NCI-H774 (cell line): ENCODE measurements around the gene MICAL3.

Source experiments
- DNase-seq: peaks from one replicate; lab custom pipeline; 2025; lab: John Stamatoyannopoulos, UW

The MICAL3 gene

DNA sequence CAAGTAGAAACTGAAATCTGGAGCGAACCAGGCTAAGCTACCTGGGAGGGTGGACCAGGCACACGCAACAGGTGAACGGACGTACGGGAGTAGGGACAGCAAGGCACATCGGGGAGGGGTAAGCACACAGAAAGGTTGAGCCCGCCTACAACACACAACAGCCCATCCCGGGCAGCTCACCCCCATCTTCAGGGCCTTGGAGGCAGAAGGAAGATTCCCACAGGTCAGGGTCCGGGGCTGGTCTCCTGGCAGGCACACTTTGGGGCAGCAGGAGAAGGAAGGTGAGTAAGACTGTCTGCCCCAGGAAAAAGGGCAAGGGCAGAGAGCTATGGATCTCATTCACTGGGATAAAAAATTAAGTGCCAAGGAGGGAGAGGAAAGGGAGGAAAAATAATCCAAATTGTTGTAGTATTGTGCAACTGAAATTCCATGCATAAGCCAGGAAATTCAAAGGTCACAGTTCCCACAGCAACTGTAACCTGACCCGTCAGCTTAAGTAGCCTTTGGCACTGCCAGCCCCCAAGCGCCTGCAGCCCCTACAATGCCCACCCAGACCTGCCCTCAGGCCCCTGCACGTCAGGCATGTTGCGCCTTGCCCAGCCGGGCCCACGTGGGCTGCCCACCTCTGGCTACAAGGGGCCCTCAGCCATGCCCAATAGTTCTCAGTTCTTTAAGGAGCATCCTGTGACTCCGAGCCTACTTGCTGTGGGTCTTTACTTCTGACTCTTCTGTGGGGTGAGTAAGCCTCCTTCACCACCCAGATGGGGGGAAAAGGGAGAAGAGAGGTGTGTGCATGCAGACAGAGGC lies 51.8 kb downstream of the MICAL3 start:
- DNase-seq = no peak

DNA sequence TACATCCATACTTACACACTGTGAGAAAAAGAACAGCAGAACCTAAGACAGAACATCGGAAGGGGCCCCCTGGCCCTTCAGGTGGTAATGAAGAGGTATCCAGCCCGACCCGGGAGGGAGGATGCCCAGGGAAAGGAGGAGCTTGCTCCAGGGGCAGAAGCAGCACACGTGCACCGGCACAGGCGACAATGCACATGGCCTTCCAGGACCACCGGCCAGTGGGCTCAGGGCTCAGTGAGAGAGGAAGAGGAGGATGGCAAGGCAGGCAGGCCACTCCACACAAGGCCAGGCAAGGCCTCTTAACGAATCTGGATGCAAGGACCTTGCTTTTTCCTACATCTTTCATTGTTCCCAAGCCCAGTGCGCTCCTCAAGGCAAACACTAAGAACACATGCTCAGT lies 52.6 kb downstream of the MICAL3 start:
- no peak for DNase-seq

GRCh38 chr22:17970201-17970708 lies 54.1 kb downstream of the MICAL3 start:
- DNase-seq = no peak

DNA sequence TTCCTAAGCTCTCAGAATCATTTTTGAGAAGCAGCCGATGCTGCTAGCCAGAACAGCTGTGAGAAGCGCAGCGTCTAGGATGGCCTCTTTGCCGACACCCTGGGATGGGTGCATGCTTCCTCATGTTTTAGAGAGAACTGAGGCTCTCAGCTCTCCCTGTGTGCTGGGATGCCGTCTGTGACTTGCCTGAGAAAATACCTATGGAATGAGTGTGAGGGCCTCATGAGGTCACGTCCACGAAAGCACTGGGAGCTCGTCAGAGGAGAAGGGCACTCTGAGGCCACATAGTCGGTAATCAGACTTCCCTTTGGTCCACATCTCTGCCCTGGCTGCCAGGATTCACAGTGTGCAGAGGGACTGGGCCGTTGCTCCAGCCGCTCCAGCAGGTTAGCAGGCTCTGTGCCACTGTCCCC lies 54.7 kb downstream of the MICAL3 start:
- DNase-seq = no peak

DNA sequence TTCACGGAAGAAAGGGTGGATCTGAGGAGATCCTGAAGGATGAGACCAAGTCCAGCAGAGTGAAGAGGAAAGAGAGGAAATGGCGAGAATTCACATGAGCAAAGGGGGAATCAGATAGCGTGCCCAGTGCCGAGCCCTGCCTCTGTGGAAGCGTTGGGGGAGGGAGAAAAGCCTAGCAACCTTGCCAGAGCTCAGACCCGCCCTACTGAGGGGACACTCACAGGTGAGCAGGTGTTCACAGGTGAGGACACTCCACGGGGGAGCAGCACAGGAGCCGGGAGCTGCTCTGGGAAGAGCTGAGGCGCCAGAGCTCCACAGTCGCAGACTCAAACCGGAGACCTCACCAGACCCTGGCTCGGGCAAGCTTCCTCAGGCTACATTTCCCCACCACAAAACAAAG lies 56.2 kb downstream of the MICAL3 start:
- no peak for DNase-seq

DNA sequence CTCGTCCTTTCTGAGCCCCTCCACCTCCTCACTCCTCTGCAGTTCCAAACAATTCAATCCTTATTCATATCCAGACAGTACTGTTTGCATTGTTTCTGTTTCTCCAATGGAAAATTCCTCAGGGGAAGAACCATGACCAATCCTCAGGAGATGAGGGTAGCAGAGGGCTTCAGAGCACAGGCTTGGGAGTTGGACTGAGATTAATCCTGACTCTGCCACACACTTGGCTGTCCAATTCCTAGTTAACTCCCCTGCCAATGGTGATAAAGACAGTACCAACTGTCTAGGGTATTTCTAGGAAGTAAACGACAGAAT lies 58.0 kb downstream of the MICAL3 start:
- no peak for DNase-seq

DNA sequence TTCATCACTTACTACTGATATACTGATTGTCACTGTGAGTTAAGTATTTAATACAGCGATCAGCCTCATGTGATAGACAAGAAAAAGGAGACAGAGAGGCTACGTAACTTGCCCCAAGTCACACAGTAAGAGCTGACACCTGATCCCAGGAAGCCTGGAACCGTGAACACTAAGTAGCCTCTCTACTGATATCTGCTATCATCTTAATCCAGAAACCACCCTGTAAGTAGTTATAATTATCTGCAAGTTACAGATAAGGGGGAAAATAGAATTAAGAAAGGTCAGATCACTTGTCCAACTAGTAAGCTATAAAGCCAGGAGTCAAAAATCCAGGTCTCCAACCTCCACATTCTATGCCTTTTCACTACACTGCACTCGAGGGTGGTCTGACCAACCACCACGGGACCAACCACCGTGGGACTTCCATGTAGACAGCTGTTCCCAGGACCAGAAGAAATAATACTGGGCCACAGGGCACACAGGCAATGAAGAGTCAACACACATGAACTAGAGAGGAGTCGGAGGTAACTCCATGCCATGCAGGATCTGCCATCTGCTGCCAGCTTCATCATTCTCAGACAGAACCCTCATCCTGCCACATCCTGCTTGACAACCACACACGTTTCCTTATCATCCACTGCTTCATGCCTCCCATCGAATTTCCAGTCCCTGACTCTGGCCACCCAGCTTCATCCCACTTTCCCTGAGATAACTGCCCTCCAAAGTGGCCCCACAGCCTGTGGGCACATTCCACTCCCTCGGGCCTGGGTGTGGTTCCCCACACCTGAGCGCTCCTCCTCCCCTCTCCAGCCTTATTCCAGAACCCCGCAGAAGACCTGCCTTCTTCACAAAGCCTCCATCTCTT lies 58.6 kb downstream of the MICAL3 start:
- no peak for DNase-seq

- no peak for DNase-seq
These were observed 59.7 kb downstream of the MICAL3 start for GRCh38 chr22:17964643-17965042.

DNA sequence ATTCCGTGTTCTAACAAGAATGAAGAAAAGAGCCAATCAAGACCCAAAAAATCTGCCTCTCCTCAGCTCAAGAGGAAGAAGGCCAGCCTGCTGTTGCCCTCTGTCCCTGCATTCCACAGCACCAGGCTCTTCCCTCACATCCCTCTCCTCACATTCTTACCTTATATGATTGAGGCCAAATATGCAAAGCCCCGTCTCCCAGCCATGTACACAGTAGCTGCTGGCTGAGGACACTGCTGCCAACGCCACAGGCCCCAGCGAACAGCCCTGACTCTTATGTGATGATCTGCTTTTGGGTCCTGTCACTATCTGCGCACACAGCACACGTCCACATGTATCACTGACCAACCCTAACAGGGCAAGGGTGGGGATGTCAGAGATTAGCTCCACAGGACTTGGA lies 60.2 kb downstream of the MICAL3 start:
- DNase-seq = no peak

DNA sequence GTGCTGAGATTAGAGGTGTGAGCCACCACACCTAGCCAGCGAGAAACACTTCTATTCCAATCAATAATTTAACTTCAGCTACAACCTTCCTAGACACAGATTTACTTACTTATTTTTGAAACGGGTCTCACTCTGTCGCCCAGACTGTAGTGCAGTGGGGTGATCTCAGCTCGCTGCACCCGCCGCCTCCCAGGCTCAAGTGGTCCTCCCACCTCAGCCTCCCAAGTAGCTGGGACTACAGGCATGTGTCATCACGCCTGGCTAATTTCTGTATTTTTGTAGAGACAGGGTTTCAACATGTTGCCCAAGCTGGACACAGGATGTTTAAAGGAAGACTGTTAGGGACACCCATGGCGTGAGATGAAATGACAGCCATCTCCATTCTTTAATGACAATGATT lies 61.3 kb downstream of the MICAL3 start:
- DNase-seq = no peak

GRCh38 chr22:17962168-17962567 lies 62.2 kb downstream of the MICAL3 start:
- no peak for DNase-seq

DNA sequence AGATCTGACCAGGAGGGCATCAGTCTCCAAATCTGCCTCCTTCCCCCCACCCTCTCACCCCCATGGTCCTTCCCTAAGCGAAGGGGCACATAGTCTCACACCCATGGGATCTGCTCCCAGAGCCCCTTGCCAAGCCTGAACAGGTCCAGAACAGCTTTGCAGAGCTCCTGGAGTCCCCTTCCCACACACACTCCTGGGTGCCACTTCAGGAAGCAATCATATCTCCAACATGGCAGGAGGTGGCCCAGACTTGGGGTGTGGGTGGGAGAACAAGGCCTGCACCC lies 63.0 kb downstream of the MICAL3 start:
- no peak for DNase-seq

DNA sequence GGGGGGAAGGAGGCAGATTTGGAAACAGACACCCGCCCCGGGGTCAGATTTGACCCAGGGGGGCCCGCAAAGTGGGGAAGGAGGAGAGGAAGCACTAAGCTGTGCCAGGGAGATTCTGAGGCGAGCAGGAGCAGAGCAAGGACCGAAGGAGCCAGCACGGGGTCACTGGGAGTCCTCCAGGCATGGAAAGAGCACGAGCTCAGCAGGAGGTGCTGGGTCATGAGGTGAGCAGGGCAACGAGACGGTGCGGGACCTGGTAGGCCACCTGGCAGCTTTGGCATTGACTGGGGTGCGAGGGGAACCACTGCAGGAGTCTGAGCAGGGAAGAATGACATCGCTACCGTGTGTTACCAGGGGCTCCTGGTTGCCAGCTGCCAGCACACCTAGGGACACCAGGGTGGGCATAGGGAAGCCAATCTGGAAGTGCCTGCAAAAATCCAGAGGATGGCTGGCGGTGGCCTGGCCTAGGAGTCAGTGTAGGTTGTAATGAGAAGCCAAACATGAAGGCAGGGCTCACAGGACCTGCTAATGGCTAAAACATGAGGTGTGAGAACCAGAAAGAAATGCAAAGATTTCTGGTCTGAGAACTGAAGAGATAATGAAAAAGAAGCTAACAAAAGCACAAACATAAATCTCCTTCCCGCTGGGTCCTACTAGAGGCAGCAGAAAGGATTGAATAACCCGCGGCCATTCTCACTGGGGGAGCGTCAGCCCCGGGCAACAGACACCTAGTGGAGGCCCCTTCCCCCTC lies 63.5 kb downstream of the MICAL3 start:
- DNase-seq = no peak

DNA sequence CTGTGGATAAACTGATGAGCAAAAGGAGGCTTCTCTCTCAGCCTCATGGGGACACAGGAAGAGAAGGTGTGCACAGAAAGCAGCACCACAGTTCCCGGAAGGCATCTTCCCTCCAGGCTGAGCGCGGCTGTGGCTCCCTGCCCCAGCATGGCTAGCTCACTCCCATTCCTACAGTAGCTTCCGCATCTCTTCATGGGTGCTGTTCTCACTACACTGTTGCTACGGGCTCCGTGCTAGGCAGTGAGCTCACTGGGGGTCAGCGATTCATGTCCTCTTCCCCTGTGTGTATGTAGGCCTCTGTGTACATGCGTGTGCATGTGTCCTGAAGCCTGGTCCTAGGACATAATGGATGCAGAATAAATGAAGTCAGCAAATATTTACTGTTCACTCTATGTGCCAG lies 64.3 kb downstream of the MICAL3 start:
- no peak for DNase-seq

GRCh38 chr22:17958166-17958565 lies 66.2 kb downstream of the MICAL3 start:
- DNase-seq = no peak

DNA sequence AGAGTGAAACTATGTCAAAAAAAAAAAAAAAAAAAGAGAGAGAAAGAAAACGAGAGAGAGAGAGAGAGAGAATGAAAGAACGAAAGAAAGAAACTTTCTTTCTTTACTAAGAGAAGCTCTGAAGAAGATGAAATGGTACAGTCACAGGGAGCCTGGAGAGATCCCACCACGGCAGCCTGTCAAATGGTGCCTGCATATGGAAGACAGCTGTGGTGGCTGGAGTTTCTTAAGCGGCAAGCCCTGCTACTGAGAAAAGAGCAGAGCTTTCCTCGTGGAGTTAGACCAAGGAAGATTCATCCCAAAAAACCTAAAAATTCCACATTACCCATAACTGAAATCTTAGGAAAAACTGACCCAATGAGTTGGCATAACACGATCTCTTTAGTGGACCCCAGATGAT lies 66.7 kb downstream of the MICAL3 start:
- no peak for DNase-seq

- no peak for DNase-seq
These were observed 67.2 kb downstream of the MICAL3 start for GRCh38 chr22:17957204-17957603.

- no peak for DNase-seq
These were observed 67.7 kb downstream of the MICAL3 start for GRCh38 chr22:17956630-17957029.

GRCh38 chr22:17955590-17956379 lies 68.6 kb downstream of the MICAL3 start:
- DNase-seq = no peak

- no peak for DNase-seq
These were observed 69.3 kb downstream of the MICAL3 start for GRCh38 chr22:17954860-17955587.

GRCh38 chr22:17954200-17954859 lies 70.0 kb downstream of the MICAL3 start:
- no peak for DNase-seq
